Retina (tissue), 1 donor: Measurements from ENCODE around the gene MFAP1.

ENCODE experiments used
- DNase-seq: peaks from one replicate; pipeline ENCODE4 v3.0.0-alpha.2; 2016

Gene MFAP1

DNA sequence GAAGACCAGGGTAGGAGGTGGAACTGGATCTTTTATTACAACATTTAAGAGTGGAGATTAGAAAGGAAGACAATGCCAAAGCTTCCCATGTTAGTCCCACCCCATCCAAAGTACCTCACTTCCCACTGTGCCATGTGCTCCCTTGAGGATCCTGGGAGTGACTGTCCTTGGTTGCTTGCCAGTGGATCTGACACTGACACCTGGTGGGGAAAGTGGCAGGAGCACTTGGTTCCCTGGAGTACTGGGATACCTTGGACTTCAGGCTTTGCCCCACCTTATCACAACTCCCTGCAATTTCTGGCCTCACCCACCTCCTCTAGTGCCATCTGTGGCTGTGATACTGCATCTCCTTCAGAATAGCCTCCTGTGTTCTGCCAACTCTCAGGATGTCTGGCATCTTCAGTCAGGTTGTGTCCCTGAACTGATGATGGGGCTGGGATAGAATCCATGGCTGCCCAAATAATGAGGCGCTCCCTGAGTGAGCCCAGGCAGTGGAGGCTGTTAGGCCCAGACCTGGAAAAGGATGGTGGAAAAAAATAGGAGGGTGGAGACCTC is 49.0 kb downstream of the MFAP1 start:
- peak; percentile 23 for DNase-seq

- DNase-seq = no peak
These were observed 50.4 kb downstream of the MFAP1 start for GRCh38 chr15:43774062-43774461.

- DNase-seq = no peak
These were observed 51.9 kb downstream of the MFAP1 start for GRCh38 chr15:43772624-43773023.

GRCh38 chr15:43771816-43772215 is 52.7 kb downstream of the MFAP1 start:
- DNase-seq = no peak

DNA sequence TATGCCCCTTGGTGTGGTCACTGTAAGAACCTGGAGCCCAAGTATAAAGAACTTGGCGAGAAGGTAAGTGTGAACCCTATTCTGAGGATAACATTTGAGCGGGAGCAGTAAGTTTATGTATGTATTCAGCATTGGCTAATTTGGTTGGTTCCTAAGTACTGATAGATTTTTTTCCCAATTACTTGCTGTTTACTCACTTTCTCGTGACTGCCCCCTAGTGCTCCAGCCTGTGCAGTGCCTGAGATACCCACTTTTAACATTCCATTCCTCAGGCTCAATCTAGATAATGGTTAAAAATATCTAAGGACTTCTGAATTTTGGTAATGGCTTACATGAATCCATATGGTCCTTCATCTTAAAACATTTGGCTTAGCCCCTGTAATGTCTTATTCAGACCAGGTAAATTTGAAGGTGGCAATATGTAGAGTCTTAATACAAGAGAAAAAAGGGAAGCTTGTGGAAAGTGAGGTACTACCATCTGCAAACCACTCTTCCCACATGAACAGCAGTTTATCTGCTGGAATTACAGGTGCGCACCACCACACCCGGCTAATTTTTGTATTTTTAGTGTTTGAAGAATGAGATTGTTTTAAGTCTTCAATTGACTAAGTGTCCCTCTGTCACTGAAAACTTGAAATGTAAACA is 54.8 kb downstream of the MFAP1 start:
- DNase-seq = peak; percentile 40

GRCh38 chr15:43763819-43764446 is 60.6 kb downstream of the MFAP1 start:
- no peak for DNase-seq

- DNase-seq = no peak
These were observed 61.7 kb downstream of the MFAP1 start for GRCh38 chr15:43762824-43763223.
